ENCODE data around the gene BBC3. TPM values are rescaled to one million over a fixed set of nuclear protein-coding genes. Genes with fewer than 3 reads are reported as not detected.
A peak's percentile ranks its signal among the peaks of the same experiment; 100 is the strongest.

Gene BBC3
- total RNA-seq, 2 donors from 2014 or later: 2.5 to 2.9 TPM

DNA sequence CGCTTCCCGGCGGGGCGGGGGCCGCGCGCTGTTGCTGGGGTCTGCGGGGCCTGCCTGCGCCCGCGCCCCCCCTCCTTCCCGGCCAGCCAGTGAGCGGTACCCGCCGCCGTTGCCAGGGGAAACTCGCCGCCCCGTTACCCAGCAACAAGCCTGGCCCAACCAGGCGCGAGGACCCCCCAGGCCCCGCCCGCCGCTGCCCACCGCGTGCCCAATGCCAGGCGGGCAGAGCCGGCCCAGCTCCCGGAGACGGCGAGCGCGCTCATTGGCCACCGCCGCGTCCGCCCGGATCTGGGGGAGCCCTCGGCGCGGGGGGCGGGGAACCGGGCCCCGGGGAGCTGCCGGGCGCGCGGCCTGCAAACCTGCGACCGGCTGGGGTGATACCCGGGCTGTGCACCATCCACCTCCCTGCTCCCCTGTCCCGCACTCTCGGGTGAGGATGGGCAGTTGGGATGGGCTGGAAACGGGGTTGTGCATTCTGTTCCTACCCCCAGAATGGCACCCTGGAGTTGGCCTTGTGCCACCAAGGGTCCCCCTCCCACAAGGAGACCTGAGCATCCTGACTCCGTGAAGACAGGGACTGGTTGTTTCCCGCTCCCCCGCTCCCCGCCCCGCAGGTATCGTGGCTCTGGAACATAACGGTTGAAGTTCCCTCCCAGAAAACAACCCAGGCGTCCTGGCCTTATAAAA, 8.8 kb upstream of the BBC3 start:
- Histone ChIP-seq H3K9me3 (no peaks in the 10 kb centered on the region), H3K27me3 (no peaks in the 10 kb centered on the region), H3K36me3 (no peaks in the 10 kb centered on the region), H3K4me1 (peaks cover 0 to 45% of the 10 kb centered on the region in 2 donors), H3K27ac (no peak overlapping the region), H3K4me3 (peak overlapping the region in 1 of 2 donors; percentile 47)
- TF ChIP-seq, protein P1, sequence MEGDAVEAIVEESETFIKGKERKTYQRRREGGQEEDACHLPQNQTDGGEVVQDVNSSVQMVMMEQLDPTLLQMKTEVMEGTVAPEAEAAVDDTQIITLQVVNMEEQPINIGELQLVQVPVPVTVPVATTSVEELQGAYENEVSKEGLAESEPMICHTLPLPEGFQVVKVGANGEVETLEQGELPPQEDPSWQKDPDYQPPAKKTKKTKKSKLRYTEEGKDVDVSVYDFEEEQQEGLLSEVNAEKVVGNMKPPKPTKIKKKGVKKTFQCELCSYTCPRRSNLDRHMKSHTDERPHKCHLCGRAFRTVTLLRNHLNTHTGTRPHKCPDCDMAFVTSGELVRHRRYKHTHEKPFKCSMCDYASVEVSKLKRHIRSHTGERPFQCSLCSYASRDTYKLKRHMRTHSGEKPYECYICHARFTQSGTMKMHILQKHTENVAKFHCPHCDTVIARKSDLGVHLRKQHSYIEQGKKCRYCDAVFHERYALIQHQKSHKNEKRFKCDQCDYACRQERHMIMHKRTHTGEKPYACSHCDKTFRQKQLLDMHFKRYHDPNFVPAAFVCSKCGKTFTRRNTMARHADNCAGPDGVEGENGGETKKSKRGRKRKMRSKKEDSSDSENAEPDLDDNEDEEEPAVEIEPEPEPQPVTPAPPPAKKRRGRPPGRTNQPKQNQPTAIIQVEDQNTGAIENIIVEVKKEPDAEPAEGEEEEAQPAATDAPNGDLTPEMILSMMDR (IDR thresholded peaks at IDR 0.05): no peak
- no peak for DNase-seq (ENCODE audit: low spot score)

DNA sequence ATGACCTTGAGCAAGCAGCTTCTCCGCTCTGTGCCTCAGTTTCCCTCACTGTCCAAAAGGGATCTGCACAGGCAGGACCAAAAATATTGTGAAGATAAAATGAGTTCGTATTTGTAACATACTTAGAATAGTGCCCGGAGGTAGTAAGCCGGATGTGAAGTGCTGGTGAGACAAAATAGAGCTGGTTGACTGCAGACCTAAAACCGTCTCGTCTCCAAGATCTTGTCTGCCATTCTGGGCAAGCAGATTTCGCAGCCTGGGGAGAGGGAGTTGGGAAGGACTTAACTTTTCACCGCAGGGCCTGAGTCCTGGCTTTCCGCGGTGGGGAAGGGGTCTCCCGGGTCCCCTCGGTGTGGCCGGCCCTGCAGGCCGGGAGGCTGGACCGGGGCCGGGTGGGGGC, 8.2 kb upstream of the BBC3 start:
- peaks cover 0 to 40% of the 10 kb centered on the region in 2 donors for H3K4me1 ChIP-seq
- H3K9me3 ChIP-seq: no peaks in the 10 kb centered on the region
- no peak for DNase-seq (ENCODE audit: low spot score)
- peak overlapping the region in 1 of 2 donors; percentile 47 for H3K4me3 ChIP-seq
- H3K27me3 ChIP-seq: no peaks in the 10 kb centered on the region
- no peaks in the 10 kb centered on the region for H3K36me3 ChIP-seq
- no peak overlapping the region for H3K27ac ChIP-seq
- TF ChIP-seq, protein P1 (IDR thresholded peaks at IDR 0.05): no peak

DNA sequence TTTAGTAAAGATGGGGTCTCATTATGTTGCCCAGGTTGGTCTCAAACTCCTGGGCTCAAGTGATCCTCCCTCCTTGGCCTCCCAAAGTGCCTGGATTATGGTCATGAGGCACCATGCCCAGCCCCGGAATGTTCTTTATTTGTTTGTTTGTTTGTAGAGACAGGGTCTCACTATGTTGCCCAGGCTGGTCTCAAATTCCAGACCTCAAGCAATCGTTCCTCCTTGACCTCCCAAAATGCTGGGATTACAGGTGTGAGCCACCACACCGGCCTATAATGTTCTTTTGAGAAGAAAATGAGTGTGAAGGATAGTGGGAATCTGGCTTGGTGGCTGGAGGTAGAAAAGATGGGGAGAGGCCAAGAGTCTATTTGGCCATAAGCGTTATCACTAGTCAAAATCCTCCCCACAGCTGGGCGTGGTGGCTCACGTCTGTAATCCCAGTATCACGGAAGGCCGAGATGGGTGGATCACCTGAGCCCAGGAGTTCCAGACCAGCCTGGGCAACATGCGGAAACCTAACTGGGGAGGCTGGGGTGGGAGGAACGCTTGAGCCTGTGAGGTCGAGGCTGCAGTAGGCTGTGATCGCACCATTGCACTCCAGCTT, 5.2 kb upstream of the BBC3 start:
- Histone ChIP-seq H3K36me3 (no peaks in the 10 kb centered on the region), H3K27me3 (no peaks in the 10 kb centered on the region), H3K4me1 (peaks cover 0 to 30% of the 10 kb centered on the region in 2 donors), H3K27ac (no peak overlapping the region), H3K4me3 (no peak overlapping the region), H3K9me3 (no peaks in the 10 kb centered on the region)
- TF ChIP-seq, protein P1 (IDR thresholded peaks at IDR 0.05): no peak
- DNase-seq (ENCODE audit: low spot score): no peak

DNA sequence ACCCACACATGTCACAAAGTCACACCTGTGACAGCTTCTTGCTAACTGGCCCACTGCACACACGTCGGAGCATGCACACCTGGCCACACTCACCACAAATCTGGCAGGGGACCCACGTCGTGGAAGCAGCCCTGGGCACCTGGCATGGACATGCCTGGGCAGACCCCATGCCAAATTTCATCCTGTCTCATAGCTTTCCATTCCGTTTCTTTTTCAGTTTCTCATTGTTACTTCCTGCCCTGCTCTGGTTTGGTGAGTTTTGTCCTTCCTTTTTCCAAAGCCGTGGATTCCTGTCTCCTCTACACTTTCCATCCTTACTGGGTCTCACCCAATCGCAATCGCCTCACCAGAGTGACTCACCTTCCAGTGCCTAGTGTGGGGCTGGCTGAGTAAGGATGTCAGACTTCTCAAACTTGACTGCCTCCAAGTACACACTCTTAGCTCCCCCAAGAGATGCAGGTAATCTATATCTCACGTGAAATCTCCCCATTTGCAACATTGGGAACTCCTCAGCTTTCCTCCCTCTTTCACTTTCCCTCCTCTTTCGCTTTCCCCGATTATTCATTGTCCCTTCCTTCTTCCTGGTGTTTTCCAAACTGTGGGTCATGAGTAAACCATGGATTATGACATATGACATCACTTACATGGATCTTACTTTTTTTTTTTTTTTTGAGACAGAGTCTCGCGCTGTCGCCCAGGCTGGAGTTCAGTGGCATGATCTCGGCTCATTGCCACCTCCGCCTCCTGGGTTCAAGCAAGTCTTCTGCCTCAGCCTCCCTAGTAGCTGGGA, 1.6 kb upstream of the BBC3 start:
- peak overlapping the region; percentile 66 to 77 for H3K27ac ChIP-seq
- no peaks in the 10 kb centered on the region for H3K36me3 ChIP-seq
- TF ChIP-seq, protein P1 (IDR thresholded peaks at IDR 0.05): no peak
- H3K4me3 ChIP-seq: peak overlapping the region in 1 of 2 donors; percentile 84
- H3K9me3 ChIP-seq: no peaks in the 10 kb centered on the region
- DNase-seq (ENCODE audit: low spot score): no peak
- peaks cover 0 to 35% of the 10 kb centered on the region in 2 donors for H3K4me1 ChIP-seq
- no peaks in the 10 kb centered on the region for H3K27me3 ChIP-seq

DNA sequence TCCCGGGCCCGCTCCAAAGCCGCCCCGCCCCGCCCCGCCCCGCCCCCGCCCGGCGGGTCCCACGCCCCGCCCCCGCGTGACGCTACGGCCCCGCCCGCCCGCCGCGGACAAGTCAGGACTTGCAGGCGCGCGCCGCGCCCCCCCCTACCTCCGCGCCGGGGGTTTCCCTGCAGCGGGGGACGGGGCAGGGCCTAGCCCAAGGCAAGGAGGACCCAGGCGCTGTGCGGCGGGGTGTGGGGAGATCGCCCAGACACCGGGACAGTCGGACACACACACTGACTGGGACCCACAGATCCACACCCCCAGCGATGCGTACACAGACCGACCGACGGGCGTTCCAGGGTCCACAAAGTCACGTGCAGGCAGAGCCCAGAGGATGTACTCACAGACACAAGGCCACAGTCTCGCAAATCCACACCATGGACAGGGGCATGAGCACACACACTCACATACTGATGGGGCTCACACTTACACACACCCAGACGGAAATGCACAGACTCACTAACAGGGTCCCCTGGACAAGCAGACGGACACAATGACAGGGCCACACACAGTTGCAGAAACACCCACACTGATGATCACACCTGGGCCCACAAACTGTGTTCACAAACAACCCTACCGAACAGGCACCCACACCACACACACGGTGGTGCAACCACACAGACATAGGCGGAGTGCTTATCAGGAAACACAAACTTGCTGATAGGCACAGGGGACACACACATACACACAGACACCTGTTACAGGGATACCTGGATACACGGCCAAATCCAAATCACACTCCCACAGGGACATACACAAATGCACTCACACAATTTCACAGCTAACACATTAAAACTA, 436 bp upstream of the BBC3 start:
- TF ChIP-seq, protein P1 (IDR thresholded peaks at IDR 0.05): no peak
- Histone ChIP-seq H3K4me3 (peak overlapping the region; percentile 43 to 84), H3K36me3 (no peaks in the 10 kb centered on the region), H3K4me1 (peaks cover 0 to 47% of the 10 kb centered on the region in 2 donors), H3K27ac (peak overlapping the region; percentile 66 to 77), H3K27me3 (no peaks in the 10 kb centered on the region), H3K9me3 (no peaks in the 10 kb centered on the region)
- DNase-seq (ENCODE audit: low spot score): no peak

Measured in right atrium auricular region (tissue), 2 donors.